ENCODE measurements around the gene SMIM20.

DNA sequence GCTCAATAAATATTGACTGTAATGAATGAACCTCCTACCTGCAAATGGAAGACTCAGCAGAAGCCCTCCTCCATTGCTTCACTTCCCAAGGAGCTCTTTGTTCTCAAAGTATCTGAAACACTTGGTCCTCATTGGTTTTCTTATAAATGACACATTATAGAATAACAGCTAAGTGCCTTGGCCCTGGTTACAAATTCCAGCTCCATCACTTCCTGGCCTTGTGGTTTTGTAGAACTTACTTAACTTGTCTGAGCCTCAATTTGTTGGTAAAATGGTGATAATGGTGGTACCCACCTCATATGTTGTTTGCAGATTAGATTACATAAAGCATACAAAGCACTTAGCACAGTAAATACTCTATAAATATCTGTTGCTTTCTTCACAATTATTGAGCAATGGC is 25.2 kb upstream of the SMIM20 start:
- TF ChIP-seq, protein P1, sequence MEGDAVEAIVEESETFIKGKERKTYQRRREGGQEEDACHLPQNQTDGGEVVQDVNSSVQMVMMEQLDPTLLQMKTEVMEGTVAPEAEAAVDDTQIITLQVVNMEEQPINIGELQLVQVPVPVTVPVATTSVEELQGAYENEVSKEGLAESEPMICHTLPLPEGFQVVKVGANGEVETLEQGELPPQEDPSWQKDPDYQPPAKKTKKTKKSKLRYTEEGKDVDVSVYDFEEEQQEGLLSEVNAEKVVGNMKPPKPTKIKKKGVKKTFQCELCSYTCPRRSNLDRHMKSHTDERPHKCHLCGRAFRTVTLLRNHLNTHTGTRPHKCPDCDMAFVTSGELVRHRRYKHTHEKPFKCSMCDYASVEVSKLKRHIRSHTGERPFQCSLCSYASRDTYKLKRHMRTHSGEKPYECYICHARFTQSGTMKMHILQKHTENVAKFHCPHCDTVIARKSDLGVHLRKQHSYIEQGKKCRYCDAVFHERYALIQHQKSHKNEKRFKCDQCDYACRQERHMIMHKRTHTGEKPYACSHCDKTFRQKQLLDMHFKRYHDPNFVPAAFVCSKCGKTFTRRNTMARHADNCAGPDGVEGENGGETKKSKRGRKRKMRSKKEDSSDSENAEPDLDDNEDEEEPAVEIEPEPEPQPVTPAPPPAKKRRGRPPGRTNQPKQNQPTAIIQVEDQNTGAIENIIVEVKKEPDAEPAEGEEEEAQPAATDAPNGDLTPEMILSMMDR (IDR thresholded peaks at IDR 0.05; ENCODE audit: low read length): no peak
- no peak for TF ChIP-seq EZH2 (optimal IDR thresholded peaks at IDR 0.05; ENCODE audit: low read depth, low read length)

All from MM.1S (cell line).